Amygdala (tissue), 56 donors: Measurements from ENCODE around the gene PARP1.

Source experiments
- DNase-seq, 56 donors: peaks; one replicate each; lab custom pipeline; 2025; lab: John Stamatoyannopoulos, UW

PARP1 gene

DNA sequence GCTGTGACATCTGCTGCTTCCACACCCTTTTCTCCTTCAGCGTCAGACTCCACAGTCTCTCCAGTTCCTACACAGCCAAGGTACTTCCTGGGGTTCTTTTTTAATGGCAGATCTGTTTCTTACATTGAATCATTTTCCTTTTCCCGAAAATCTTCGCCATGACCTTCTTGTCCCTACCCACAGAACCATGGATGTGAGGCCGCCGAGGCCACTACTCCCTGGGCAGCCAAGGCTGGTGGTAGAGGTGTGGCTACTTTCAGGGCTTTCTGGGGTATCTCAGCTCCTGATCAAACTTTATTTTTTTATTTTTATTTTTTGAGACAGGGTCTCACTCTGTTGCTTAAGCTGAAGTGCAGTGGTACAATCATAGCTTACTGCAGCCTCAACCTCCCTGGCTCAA lies 89.4 kb downstream of the PARP1 start:
- no peak for DNase-seq

DNA sequence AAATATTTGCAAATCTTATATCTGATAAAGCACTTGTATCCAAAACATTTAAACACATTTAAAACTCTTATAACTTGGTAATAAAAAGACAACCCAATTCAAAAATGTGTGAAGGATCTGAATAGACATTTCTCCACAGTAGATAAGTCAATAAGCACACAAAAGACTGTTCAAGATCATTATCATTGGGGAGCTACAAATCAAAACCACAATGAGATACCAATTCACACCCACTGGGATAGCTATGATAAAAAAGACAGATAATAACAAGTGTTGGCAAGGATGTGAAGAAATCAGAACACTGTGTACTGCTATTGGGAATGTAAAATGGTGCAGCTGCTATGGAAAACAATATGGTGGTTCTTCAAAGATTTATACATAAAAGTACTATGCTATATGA lies 93.8 kb downstream of the PARP1 start:
- DNase-seq, result no peak

DNA sequence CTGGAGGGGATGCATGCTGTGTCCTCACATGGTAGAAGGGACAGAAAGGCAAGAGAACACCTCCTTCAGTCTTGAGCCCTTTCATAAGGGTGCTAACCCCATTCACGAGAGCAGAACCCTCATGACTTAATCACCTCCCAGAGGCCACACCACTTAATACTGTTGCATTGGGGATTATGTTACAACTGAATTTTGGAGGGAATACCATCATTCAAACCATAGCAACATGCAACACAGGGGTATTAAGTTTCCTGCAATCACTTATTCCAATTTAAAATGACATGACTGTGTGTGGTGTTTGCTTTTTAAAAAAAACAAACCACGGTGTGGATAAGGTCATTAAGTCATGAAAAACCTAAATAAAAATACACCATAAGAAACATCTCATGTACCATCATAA lies 95.8 kb downstream of the PARP1 start:
- DNase-seq, result no peak

DNA sequence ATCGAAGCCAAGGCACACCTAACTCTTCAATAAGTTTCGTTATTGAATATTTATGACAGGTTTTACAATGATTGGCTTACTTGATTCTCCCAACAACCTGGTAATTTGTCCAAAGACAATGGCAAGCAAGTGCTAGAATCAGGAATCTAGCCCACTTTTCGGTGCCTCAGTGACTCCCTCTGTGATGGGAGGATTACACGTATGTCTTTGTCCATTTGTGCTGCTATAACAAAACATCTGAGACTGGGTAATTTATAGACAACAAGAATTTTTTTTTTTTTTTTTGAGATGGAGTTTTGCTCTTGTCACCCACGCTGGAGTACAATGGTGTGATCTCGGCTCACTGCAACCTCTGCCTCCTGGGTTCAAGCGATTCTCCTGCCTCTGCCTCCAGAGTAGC lies 96.5 kb downstream of the PARP1 start:
- DNase-seq, result no peak
